ENCODE results near the gene MAD2L1BP.
"Not testable (repeated sequence)": the region's sequence is repeated elsewhere in the genome, so short reads cannot be mapped to it uniquely, and the experiment has no call there.

Gene MAD2L1BP

DNA sequence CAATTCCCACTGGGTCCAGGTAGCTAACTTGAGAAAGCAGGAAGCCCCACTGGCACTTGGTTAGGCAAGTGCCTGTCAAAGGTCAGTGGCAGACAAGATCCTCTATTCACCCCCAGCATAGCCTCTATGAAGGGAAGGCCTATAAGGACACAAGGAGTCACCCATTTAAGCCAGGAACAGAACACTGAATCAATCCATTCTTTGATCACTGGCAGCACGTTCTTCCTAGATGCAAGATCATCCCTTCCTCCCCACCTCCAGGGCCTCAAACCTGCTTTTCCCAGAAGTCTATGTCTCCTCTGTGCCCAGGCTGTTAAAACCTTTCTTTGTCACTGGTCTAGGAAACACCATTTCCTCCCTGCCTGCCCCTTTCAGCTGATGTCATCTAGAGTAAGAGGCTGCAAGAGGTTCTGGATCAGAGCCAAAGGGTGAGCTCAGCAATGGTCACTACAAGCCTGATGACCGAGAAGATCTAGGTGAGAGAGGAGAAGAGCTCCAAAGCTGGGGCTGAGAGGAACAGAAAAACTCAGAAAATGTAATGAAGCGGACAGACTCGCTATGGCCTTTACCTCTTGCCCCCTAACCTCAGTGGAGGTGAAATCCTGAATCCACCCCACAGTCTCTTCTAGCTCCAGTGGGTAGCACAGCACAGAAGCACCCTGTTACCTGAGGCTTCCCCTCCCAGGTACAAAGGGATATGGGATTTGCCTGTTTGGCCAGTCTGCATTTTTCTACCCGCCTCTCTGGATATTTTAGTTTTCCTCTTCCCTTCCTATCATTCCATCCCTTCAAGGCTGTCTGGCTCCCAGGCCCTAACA lies 8.4 kb upstream of the MAD2L1BP start:
- peak; percentile 77 for DNase-seq

DNA sequence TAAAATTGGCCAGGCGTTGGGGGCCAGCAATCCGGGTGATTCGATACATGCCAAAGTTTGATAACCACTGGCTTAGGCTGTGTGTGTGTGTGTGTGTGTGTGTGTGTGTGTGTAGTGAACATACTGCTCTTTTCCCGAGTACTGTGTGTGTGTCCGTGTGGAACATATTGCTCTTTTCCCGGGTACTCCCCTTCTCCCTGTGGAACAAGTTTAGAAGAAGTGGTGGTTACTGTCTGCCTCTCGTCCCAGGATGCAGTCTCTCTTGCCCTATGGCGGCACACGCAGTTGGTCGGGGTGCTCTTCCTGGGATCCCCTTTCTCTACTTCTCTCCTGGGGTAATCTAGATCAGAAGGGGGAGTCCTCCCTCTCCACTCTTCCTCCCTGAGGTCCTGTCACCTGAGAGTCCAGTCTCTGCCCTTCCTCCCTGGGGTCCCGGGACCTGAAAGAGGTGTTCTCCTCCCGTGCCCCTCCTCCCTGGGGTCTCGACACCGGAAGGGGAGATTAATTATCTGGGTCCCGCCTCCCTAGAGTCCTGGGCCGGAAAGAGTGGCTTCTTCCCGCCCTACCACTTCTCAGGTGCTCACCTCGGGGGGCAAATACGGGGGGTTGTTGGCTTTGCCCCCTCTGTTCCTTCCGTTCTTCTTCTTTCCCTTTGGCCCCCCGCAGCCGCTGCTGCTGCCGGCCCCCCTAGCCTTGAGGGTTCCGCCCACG lies 7.1 kb upstream of the MAD2L1BP start:
- DNase-seq: peak; percentile 51

DNA sequence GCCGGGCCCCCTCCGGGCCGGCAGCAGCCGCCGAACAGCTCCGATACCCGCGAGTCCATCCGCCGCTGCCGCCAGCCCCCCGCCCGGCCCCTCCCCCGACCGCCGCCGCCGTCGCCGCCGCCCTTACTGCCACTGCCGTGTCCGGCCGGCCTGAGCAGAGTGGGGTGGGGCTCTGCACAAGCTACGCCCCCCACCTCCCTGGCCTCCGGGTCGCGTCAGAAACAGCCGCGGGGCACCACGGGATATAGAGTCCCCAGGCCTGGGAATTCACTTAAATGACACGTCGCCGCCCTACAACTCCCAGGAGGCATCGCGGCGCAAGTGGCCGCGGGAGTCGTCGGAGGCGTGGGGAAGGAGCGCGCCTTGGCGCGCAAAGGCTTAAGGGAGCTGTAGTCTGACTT lies 6.5 kb upstream of the MAD2L1BP start, which contains the start of gene GTPBP2:
Gene GTPBP2 (minus strand): TSS at position 161 of the 401 bp plus-strand sequence. CDS start 102 bp downstream, at position 59.
- peak; percentile 99 for DNase-seq

DNA sequence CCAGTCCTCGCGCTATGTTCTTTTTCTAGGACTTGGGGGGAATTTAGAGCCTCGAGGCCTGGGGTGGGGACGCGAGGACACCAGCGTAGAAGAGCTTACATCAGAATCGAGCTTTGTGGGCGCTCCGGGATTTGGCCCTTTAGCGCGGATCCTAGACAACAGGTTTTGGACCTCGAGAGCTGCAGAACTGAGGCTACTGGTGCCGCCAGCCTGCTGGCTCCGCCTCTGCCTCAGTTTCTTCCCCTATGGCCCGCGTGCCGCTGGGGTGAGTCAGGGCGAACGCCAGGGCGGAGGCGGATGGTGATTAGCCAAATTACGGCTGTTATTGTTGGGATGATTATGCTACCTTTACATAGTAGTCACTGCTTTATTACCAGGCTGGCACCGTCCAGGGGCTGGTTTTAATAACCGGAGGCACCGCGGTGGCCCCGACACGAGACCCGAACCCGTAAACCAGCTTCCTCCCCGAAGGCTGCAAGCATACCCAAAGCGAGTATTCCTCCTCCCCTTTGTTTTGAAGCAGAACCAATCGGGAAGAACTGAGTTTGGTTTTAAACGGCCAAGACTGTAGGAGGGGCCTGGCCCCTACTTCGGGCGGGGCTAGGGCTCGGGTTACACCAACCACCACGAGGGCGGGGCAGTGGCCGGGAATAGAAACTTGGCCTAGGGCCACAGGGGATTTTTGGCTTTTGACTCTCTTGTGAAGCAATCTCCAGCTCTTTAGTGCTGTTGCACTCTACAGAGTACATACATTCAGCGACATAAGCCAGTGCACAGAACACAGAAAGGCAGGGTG lies 5.9 kb upstream of the MAD2L1BP start:
- DNase-seq: peak; percentile 95

DNA sequence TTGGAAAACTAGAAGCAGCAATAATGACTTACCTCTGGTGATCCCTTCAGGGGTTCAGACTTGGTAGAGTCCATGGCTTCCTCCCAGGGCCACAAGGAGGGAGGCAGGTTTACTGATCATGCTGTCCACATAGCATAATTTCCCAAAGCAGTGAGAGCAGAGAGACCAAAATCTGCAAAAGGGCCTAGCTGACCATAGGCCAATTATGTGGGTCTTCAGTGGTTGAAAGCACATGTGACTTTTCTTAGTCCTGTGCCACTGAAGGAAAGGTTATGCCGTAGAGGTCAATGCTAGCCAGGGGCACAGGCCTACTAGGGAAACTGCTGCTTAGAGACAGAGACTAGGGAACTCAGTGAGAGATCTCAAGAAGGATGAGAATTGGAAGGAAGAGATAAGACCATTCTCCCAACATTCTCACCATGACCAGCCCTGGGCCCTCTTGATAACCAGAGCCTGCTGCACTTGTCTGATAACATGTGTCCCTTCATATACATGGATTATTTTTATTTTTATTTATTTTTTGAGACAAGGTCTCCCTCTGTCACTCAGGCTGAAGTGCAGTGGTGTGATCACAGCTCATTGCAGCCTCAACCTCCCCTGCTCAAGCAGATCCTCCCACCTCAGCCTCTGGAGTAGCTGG lies 4.5 kb upstream of the MAD2L1BP start:
- no peak for DNase-seq

DNA sequence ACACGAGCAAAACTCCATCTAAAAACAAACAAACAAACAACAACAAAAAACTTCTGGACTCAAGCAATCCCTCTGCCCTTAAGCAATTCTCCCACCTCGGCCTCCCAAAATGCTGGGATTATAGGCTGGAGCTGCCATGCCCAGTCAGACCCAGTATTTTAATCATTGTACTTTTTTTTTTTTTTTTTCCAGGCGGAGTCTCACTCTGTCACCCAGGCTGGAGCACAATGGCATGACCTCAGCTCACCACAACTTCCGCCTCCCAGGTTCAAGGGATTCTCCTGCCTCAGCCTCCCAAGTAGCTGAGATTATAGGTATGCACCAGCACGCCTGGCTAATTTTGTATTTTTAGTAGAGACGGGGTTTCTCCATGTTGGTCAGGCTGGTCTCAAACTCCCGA lies 2.6 kb upstream of the MAD2L1BP start:
- not testable (repeated sequence) for DNase-seq

DNA sequence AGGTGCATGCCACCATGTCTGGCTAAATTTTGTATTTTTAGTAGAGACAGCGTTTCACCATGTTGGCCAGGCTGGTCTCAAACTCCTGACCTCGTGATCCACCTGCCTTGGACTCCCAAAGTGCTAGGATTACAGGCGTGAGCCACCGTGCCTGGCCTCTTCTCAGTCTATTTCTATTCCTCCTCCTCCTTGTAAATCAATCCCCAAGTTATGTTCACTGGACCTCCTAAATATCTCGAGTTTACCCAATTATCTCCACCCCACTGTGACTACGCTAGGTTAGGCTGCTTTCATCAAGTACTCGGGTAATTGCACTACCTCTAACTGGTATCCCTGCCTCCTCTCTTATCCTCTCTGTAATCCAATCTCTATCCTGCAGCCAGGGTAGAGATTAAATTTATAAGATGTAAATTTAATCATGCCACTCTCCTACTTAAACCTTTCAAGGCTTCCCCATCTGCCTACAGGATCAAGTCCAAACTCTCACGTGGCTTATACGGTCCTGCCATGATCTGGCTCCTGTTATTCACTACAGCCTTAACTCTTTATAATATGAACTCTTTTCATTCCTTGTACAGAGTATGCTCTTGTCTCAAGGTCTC lies 837 bp upstream of the MAD2L1BP start:
- DNase-seq: no peak

DNA sequence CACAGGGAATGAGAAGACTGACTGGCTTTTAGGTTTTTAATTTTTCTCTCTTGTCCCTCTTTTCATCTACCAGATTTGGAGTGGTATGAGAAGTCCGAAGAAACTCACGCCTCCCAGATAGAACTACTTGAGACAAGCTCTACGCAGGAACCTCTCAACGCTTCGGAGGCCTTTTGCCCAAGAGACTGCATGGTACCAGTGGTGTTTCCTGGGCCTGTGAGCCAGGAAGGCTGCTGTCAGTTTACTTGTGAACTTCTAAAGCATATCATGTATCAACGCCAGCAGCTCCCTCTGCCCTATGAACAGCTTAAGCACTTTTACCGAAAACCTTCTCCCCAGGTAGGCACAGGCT lies 644 bp downstream of the MAD2L1BP start:
- no peak for DNase-seq

DNA sequence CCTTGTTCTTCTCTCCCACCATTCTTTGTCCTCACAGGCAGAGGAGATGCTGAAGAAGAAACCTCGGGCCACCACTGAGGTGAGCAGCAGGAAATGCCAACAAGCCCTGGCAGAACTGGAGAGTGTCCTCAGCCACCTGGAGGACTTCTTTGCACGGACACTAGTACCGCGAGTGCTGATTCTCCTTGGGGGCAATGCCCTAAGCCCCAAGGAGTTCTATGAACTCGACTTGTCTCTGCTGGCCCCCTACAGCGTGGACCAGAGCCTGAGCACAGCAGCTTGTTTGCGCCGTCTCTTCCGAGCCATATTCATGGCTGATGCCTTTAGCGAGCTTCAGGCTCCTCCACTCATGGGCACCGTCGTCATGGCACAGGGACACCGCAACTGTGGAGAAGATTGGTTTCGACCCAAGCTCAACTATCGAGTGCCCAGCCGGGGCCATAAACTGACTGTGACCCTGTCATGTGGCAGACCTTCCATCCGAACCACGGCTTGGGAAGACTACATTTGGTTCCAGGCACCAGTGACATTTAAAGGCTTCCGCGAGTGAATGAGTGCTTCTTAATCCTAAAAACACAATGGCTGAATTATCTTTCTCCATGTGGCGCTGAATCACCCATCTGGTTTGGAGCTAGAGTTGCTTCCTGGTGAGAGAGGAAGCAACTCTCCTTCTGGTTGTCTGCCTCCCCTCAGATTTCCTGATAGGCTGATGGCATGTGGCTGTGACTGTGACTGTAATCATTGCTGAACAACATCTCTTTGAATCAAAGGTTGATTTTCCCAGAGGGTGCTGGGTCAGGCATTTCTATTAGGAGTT lies 4.6 kb downstream of the MAD2L1BP start:
- DNase-seq: no peak

DNA sequence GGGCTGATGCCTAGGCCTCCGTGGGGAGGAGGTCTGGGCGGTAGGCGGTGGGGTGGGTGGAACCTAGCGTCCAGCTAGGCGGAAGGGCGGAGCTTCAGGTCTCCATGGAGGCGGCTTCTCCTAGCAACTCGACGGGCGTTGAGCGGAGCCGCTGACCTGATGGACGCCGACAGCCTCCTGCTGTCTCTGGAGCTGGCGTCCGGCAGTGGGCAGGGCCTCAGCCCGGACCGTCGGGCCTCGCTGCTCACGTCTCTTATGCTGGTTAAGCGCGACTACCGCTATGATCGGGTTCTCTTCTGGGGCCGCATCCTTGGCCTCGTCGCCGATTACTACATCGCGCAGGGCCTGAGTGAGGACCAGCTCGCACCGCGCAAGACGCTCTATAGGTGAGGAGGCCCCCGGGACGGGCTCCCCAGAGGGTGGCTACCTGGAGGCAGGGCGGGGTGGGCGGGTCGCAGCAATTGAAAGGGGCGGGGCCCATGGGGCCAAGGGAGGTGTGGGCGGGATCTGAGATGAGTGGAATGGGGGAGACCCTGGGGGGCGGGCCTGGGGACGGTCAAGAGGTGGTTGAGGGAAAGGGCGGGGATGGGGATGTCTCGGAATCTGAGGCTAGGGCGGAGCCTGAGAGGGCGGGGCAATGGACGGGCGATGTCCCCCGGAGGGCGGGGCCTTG lies 9.4 kb downstream of the MAD2L1BP start, which contains the start of gene RSPH9:
Gene RSPH9 (plus strand): TSS at position 97 of the 673 bp plus-strand sequence. CDS start 63 bp downstream, at position 160.
- DNase-seq: no peak

DNA sequence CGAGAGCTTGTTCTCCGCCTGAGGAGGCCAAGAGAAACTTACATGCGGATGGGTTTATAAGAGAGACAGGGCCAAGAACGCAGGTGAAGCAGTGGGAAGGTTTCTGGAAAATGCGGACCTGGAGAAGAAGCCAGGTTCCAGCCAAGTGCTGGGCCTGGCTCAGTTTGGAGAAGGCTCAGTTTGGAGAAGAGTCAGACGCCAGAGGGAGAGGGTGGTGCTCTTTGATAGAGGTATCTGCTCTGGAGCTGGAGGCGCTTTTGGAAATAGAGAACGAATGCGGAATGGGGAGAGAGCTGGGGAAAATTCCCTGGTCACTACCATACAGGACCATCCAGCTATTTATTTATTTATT lies 9.9 kb downstream of the MAD2L1BP start:
- DNase-seq: no peak

DNA sequence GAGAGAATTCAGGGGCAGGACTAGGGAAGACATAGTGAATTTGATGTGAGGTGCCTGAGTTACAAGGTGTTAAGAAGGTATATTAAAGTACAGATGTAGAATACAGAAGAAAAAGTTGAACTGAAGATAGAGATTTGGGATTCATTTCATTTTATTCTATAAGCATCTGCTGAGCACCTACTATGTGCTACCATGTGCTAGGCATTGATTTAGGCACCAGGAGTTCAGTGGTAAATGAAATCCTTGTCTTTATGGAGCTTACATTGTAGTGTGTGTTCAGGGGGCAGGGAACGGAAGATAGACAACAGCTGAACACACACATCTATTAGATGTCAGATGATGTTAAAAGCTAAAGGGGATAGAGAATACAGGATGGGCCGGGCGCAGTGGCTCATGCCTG lies 12.0 kb downstream of the MAD2L1BP start:
- no peak for DNase-seq

DNA sequence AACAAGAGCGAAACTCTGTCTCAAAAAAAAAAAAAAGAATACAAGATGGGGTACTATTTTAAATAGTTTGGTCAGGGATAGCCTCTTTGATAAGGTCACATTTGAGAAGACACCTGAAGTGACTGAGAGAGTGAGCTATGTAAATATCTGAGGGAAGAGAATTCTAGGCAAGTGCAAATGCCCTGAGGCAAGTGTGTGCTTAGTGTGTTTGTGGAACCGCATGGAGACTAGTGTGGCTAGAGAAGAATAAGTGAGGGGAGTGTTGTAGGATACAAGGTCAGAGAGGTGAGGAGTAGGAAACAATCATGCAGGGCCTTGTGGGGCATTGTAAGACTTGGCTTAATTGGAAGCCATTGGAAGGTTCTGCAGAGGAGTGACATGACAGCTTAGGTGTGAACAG lies 12.6 kb downstream of the MAD2L1BP start:
- DNase-seq: no peak

DNA sequence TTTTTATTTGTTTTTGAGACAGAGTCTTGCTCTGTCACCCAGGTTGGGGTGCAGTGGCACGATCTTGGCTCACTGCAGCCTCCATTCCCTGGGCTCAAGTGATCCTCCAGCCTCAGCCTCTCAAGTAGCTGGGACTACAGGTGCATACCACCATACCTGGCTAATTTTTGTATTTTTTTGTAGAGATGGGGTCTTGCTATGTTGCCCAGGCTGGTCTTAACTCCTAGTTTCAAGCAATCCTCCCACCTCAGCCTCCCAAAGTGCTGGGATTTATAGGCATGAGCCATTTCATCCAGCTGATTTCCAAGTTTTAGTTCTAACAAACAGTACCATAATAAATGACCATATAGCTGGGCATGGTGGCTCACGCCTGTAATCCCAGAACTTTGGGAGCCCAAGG lies 17.2 kb downstream of the MAD2L1BP start:
- not testable (repeated sequence) for DNase-seq

DNA sequence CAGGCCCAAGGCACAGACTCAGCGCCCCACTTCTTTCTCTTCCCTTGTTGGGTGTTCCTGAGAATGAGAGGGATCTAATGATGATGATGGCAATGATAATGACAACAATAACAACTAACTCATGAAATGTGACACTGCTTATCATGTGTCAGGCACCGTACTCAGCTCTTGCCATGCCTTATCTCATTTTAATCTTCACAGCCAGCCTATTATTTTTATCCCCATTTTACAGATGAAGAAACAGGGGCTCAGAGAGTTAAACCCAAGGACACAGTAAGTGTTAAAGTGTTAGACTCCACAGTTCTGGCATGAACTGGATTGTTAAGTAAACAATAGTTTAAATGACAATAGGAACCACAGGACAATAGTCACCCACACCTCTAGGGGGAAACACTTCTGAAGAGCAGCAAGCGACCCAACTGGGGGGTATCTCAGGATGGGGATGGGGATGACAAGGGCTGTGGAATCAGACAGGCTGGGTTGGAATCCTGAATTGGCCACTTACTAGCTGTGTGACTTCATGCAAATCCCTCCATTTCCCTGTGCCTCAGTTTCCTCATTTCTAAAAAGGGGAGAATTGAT lies 21.7 kb downstream of the MAD2L1BP start:
- DNase-seq: no peak

DNA sequence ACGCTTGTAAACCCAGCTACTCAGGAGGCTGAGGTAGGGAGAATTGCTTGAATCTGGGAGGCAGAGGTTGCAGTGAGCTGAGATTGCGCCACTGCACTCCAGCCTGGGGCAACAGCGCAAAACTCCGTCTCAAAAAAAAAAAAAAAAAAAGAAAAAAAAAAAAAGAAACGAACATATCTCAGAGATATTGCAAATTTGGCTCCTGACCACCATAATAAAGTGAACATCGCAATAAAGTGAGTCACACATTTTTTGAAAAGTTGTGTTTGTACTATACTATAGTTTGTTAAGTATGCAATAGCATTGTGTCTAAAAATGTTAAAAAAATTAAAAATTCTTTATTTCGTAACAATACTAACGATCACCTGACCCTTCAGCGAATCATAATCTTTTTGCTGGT lies 22.5 kb downstream of the MAD2L1BP start:
- peak; percentile 67 for DNase-seq

DNA sequence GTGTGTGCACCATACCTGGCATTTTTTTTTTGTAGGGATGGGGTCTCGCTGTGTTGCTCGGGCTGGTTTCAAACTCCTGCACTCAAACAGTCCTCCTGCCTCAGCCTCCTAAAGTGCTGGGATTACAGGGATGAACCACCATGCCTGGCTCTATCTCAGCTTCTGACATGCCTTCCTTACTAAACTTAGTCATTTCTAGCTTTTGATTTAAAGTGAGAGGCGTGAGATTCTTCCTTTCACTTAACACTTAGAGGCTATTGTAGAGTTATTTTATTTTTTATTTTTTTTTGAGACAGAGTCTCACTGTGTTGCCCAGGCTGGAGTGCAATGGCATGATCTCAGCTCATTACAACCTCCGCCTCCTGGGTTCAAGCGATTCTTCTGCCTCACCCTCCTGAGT lies 27.3 kb downstream of the MAD2L1BP start:
- DNase-seq: not testable (repeated sequence)

DNA sequence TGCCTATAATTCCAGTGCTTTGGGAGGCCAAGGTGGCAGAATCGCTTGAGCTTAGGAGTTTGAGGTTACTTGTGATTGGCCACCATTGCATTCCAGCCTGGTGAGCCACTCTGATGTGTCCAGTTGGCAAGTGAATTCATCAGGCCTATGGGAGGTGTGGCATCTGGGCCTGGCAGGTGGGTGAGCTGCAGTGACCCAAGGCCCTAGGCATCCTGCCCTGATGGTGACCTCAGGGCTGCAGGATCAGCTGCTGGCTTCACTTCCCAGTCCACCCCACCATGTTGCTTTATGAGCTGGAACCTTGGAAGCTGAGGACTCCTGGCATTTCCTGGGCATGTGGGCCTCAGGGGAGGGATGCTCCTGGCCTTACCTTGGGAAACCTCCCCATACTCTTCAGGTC lies 29.7 kb downstream of the MAD2L1BP start:
- DNase-seq: peak; percentile 79

DNA sequence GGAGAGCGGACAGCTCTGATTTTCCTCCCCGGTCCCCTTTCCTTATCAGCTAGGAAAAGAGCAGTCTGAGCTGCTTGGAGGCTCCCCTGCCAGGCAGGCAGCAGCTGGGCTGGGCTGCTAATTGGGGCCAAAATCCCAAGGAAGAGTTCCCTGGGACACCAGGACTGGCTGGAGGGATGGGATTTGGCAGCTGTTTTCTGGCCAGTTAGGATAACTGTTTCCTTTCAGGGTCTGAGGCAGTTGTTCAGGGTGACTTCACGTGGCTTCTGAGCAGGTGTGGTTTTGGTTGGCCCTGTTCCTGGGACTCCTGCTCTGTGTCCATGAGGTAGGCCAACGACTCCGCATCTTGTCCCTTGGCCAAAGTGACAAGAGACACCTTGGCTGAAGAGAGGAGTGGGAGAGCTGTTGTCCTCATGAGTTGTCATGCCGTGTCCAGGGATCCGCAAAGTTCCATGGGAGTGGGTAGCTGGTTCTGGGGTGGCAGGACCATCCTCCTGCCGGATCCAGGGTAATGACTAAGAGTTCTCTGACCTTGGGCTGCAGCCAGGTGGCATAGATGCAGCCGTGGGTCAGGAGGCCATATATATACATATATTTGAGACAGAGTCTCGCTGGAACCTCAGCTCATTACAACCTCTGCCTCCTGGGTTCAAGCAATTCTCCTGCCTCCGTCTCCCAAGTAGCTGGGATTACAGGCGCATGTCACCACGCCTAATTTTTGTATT lies 30.7 kb downstream of the MAD2L1BP start:
- DNase-seq: no peak

All from NCI-H226 (cell line).